GM20000 (cell line): Measurements from ENCODE around the gene AIM2.
"Not testable (repeated sequence)": the region's sequence is repeated elsewhere in the genome, so short reads cannot be mapped to it uniquely, and the experiment has no call there.

Experiments used
- DNase-seq: peaks from one replicate; pipeline ENCODE4 v3.0.0; 2012; ENCODE audit warnings: low spot score
- CTCF ChIP-seq: IDR thresholded peaks from 2 replicates; pipeline ENCODE4 v1.5.1; 2012; ENCODE audit warnings: mild to moderate bottlenecking, control low read depth; ENCODE audit errors: extremely low read depth, missing control alignments

AIM2 gene

GRCh38 chr1:159040206-159040605 lies 36.4 kb downstream of the AIM2 start:
- DNase-seq = no peak
- TF ChIP-seq CTCF = no peak

- no peak for TF ChIP-seq CTCF
- no peak for DNase-seq
Measured at GRCh38 chr1:159030877-159031447, 45.6 kb downstream of the AIM2 start.

- TF ChIP-seq CTCF = no peak
Measured at GRCh38 chr1:159030311-159030710, 46.3 kb downstream of the AIM2 start.

GRCh38 chr1:159026841-159027240 lies 49.7 kb downstream of the AIM2 start:
- DNase-seq = not testable (repeated sequence)

More at GRCh38 chr1:159030311-159030710, 46.3 kb downstream of the AIM2 start:
- DNase-seq = no peak

- no peak for TF ChIP-seq CTCF
- no peak for DNase-seq
Measured at GRCh38 chr1:159025043-159025442, 51.5 kb downstream of the AIM2 start.

- DNase-seq = no peak
- no peak for TF ChIP-seq CTCF
Measured at GRCh38 chr1:159023723-159024122, 52.8 kb downstream of the AIM2 start.

GRCh38 chr1:159015440-159015909 lies 61.1 kb downstream of the AIM2 start:
- TF ChIP-seq CTCF = no peak
- DNase-seq = peak; percentile 63

- DNase-seq = no peak
- no peak for TF ChIP-seq CTCF
Measured at GRCh38 chr1:159014851-159015250, 61.7 kb downstream of the AIM2 start.
